Measurements from ENCODE around the gene MARVELD3.
"Not testable (repeated sequence)": the region's sequence is repeated elsewhere in the genome, so short reads cannot be mapped to it uniquely, and the experiment has no call there.

MARVELD3 gene

GRCh38 chr16:71626018-71626857 is at the start of gene MARVELD3:
TSS of gene MARVELD3 (plus strand) at chr16:71626184. CDS start at chr16:71626230, 46 bp downstream.
- no peak for DNase-seq

- no peak for DNase-seq
These were observed 49.0 kb upstream of the MARVELD3 start, which contains the start of gene TAT for GRCh38 chr16:71576971-71577370. TSS of gene TAT (minus strand) at chr16:71577092. CDS start at chr16:71576415, 677 bp downstream.

DNA sequence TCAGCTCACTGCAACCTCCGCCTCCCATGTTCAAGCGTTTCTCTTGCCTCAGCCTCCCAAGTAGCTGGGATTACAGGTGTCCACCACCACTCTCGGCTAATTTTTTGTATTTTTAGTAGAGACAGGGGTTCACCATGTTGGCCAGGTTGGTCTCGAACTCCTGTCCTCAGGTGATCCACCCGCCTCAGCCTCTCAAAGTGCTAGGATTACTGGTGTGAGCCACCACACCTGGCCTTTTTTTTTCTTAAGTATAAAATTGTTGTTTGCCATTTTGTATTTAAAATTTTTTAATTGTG is 43.5 kb upstream of the MARVELD3 start:
- not testable (repeated sequence) for DNase-seq

DNA sequence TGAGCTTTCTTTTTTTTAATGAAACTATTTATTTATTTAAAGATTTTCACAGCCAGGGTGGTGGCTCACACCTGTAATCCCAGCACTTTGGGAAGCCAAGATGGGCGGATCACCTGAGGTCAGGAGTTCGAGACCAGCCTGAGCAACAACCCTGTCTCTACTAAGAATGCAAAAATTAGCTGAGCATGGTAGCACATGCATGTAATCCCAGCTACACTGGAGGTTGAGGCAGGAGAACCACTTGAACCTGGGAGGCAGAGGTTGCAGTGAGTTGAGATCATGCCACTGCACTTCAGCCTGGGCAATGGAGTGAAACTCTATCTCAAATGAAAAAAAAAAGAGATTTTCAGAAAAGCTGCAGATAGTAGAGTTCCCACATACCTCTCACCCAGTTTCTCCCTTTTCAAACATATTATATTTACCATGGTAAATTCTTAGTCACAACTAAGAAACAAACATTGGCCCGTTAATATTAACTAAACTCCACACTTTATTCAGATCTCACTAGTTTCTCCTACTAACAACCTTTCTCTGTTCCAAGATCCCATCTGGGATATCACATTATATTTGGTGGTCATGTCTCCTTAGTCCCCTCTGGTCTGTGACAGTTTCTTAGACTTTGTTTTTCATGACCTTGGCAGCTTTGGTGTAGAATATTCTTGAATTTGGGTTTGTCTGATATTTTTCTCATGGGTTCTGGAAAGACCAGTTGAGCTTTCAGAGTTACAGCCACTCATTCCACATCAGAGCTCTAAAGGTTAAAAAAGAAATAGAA is 41.3 kb upstream of the MARVELD3 start:
- DNase-seq = no peak

GRCh38 chr16:71585318-71585703 is 40.7 kb upstream of the MARVELD3 start:
- DNase-seq = no peak

- not testable (repeated sequence) for DNase-seq
These were observed 36.6 kb upstream of the MARVELD3 start for GRCh38 chr16:71589334-71589733.

DNA sequence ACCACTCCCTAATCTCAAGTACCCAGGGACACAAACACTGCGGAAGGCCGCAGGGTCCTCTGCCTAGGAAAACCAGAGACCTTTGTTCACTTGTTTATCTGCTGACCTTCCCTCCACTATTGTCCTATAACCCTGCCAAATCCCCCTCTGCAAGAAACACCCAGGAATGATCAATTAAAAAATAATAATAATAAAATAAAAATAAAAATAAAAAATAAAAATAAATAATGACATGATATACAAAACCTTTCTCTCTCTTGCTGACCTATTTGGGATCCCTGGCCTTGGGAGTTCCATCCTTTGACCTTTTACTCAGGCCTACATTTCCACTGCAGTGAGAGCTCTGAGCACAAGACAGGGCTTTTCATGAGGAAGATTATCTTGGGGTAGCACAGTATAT is 35.9 kb upstream of the MARVELD3 start:
- not testable (repeated sequence) for DNase-seq

- DNase-seq = no peak
These were observed 35.4 kb upstream of the MARVELD3 start for GRCh38 chr16:71590584-71590983.

DNA sequence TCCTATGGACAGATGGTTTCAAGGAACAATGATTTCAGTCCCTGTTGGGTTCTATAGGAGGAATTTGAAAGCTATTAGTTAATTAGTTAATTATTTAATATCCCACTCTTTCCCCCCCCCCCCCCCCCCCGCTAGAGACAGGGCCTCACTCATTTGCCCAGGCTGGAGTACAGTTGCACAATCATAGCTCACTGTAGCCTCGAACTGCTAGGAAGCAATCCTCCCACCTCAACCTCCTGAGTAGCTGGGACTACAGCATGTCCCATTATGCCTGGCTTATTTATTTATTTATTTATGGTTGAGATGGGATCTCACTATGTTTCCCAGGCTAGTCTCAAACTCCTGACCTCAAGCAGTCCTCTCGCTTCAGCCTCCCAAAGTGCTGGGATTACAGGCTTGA is 34.1 kb upstream of the MARVELD3 start:
- DNase-seq = no peak

DNA sequence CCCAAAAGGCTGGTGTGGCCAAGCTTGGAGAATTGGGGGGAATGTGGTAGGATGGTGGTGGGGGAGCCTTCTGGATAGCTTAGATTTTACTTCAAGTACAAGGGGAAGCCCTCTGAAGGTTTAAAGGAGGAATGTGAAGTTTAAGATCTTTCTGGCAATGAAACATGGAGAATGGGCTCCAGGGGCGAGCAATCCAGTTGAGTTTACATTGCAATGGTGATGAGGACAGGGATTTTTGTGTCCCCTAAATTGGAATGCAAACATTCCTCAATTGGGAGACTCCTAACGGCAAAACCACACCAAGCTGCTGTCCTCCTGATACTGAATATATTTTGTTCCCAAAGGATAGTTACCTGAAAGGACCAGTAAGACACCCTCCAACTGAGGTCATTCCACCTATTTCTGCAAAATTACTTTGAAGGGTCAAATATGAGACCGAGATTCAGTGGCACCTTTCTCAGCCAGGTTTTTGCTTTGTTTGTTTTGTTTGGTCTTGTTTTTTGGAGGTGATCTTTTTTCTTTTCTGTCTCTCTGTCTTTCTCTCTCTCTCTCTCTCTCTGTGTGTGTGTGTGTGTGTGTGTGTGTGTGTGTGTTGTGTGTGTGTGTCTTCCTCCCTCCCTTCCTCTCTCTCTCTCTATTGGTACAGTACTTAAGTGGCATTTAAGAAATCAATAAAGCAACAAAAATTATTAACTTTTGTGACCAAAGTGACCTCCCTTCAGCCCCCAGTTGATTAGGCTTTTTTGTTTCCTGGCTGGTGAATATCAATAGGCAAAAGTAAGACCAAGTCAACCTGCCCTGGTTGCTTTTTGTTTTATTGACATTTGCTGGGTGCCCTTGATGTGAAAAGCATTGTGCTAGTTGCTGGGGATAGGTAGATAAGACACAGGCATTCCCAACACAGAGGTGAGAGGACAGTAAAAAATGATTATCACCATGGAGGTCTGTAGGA is 32.7 kb upstream of the MARVELD3 start:
- DNase-seq = no peak

DNA sequence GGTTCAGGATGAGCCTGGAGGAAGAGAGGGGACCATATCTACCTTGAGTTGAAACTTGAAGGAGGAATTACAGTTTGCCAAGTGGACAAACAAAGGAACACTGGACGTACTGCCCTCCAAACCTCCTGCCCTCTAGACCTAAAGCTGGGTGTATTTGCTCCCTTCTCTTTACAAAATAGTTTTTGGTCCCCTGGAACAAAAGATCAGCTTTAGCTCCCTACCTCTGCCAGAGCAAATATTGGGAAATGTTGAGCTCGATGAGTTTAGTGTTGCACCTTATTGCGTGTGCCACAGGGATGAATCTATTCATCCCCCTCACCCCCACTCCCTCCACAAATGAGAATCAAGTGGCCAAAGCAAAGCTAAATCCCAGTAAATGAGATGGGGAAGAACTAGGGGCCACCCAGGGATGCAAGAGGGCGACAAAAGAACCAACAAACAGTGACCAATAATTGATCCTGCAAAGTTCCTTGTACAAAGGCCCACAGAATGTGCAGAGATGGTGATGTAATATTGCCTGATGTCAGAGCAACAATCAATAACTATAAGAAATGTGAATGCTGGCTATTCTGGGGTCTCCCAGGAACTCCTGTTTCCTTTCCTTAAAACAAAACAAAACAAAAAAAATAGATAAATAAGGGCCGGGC is 31.9 kb upstream of the MARVELD3 start:
- DNase-seq = no peak

DNA sequence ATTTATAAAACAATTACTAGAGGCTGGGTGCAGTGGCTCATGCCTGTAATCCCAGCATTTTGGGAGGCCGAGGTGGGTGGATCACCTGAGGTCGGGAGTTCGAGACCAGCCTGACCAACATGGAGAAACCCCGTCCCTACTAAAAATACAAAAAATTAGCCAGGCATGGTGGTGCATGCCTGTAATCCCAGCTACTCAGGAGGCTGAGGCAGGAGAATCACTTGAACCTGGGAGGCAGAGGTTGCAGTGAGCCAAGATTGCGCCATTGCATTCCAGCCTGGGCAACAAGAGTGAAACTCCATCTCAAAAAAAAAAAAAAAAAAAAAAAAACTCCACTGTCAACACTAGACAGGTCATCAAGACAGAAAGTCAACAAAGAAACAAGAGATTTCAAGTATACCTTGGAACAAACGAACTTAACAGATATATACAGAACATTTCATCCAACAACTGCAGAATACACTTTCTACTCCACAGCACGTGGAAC is 30.6 kb upstream of the MARVELD3 start:
- DNase-seq = not testable (repeated sequence)

- not testable (repeated sequence) for DNase-seq
These were observed 27.6 kb upstream of the MARVELD3 start for GRCh38 chr16:71598426-71598825.

DNA sequence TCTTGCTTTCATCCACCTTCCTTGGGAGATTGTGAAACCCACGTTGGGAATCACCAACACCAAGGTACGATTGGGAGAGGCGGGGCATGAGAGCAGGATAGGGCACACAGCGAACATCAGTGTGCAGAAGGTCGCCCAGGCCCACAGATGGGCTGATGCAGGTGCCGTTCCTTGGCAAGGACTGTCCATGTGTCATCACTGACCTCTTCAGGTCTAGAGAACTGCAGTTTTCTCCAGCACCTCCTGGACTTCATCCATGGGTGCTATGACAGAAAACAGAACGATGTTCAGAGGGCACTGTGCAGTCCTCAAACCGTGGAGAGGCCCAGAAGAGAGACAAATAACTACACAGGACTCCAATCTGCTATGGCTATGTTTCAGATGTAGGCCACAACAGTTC is 25.2 kb upstream of the MARVELD3 start:
- no peak for DNase-seq

DNA sequence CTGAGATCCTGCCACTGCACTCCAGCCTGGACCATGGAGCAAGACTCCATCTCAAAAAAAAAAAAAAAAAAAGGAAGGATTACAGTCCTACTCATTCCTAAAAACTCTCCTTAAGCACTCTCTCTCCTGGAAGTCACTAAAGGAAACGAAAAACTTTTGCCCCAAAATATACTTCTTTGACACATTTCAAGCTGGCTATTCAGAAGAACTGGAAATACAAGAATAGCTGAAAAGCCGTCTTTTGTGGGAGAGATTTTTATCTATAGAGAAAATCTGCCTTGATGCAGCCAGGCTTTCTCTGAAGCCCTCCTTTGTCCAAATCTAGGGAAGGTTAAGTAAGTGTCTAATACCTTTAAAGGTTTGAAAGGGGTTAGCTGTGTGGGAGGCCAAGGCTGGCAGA is 16.9 kb upstream of the MARVELD3 start:
- no peak for DNase-seq

- DNase-seq = no peak
These were observed 15.5 kb upstream of the MARVELD3 start for GRCh38 chr16:71610447-71610846.

- DNase-seq = peak; percentile 62
These were observed 14.8 kb upstream of the MARVELD3 start for GRCh38 chr16:71610936-71611871.

GRCh38 chr16:71614956-71615355 is 11.0 kb upstream of the MARVELD3 start:
- DNase-seq = not testable (repeated sequence)

DNA sequence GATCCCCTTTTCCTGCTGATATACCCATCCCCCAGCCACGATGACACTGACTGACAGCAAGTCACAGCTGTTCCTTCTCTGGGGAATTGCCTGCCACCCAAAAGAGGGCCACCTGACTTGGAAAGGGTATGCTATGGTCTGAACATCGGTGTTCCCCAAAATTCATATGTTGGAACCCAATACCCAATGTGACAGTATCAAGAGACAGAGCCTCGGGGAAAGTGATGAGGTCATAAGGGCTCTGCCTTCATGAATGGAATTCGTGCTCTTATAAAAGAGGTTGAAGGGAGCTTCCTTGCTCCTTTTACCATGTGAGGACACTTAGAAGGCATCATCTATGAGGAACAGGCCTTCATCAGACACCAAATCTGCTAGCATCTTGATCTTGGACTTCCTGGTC is 7.6 kb upstream of the MARVELD3 start:
- DNase-seq = no peak

DNA sequence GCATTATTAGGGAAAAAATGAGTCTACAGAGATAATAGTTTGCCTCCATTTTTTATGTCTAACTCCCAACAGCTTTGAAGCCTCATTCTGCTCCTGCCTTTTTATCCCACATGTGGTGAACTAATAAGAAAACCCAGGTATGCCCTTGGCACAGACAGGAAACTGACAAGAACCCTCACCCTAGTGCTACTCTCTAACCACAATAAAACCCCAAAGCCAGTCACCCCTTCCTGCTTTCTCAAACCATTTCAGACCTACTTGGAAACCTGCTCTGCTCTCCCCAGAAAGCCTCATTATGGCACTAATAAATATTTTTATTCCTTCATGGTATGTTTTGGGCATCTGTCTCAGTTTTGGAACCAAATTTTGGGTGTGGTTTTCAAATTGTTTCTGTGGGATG is 3.9 kb upstream of the MARVELD3 start:
- no peak for DNase-seq

DNA sequence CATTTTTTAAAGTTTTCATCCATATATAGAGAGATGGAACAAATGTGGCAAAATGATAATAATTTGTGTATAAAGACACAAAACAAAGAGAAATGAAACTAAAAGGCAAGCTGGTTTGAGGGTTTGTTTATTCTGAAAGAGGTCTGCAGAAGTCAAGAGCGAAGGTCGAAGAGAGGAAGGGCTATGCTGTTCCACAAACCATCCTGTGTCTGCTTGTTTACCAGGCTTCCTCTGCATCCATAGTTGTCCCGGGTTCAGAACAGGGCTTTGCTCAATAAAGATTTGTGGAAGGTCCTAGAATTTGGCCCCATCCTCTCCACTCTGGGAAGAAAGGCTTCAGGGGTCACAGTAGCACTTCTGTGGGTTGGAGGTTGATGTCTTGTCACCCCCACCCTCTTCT is 2.4 kb upstream of the MARVELD3 start:
- no peak for DNase-seq

Measured in femur (tissue), 1 donor.